NT2/D1 (cell line): ENCODE data around the gene ALDOB.

Experiments used
- SUZ12 ChIP-seq: IDR thresholded peaks from 2 replicates; pipeline ENCODE4 v1.6.1; 2011; ENCODE audit not compliant: insufficient read length, insufficient read depth; ENCODE audit errors: extremely low read depth
- YY1 ChIP-seq: IDR thresholded peaks from 2 replicates; pipeline ENCODE4 v1.6.1; 2011; ENCODE audit not compliant: insufficient read length, insufficient read depth

- TF ChIP-seq YY1, result no peak
- TF ChIP-seq SUZ12, result no peak
These were observed at the start of gene ALDOB for GRCh38 chr9:101435601-101436079.
